Measurements from ENCODE around the gene RPS16. TPM values are rescaled to one million over a fixed set of nuclear protein-coding genes. Genes with fewer than 3 reads are reported as not detected.

RPS16 gene
- total RNA-seq, 6 experiments from 2014 or later = 1,647 to 2,008 (median 1,885) TPM

- H3K27me3 Mint-ChIP-seq (ENCODE audit: insufficient read depth) = peaks cover 46% of the 10 kb centered on the region
- peak; percentile 49 for TF ChIP-seq CTCF (IDR thresholded peaks at IDR 0.05)
- peaks cover 19% of the 10 kb centered on the region for H3K36me3 Mint-ChIP-seq (ENCODE audit: low read depth)
- H3K27ac Mint-ChIP-seq = peak overlapping the region; percentile 91
- H3K4me1 Mint-ChIP-seq (ENCODE audit: low read depth) = peaks cover 53% of the 10 kb centered on the region
- peak overlapping the region; percentile 92 for H3K4me3 Mint-ChIP-seq
- DNase-seq = no peak
- peaks cover 18% of the 10 kb centered on the region for H3K9me3 Mint-ChIP-seq
Measured at GRCh38 chr19:39412867-39413271, 22.9 kb downstream of the RPS16 start.

GRCh38 chr19:39412100-39412866 is 23.5 kb downstream of the RPS16 start, which contains the start of gene PLEKHG2:
TSS of gene PLEKHG2 (plus strand) at chr19:39412669. CDS start at chr19:39414087, 1,418 bp downstream.
- Mint-ChIP-seq H3K9me3 (peaks cover 18% of the 10 kb centered on the region), H3K4me3 (peak within 1 kb of the TSS; percentile 98), H3K4me1 (ENCODE audit: low read depth) (peaks cover 54% of the 10 kb centered on the region), H3K27me3 (ENCODE audit: insufficient read depth) (peaks cover 51% of the 10 kb centered on the region), H3K27ac (peak within 1 kb of the TSS; percentile 92), H3K36me3 (ENCODE audit: low read depth) (peaks cover 23% of the 10 kb centered on the region)
- peak; percentile 99 for DNase-seq
- TF ChIP-seq CTCF (IDR thresholded peaks at IDR 0.05) = peak; percentile 94

- peaks cover 54% of the 10 kb centered on the region for H3K4me1 Mint-ChIP-seq (ENCODE audit: low read depth)
- peaks cover 57% of the 10 kb centered on the region for H3K27me3 Mint-ChIP-seq (ENCODE audit: insufficient read depth)
- peak overlapping the region; percentile 91 for H3K27ac Mint-ChIP-seq
- H3K4me3 Mint-ChIP-seq = peak overlapping the region; percentile 92
- TF ChIP-seq CTCF (IDR thresholded peaks at IDR 0.05) = peak; percentile 94
- H3K36me3 Mint-ChIP-seq (ENCODE audit: low read depth) = peaks cover 28% of the 10 kb centered on the region
- peak; percentile 90 for DNase-seq
- H3K9me3 Mint-ChIP-seq = peaks cover 23% of the 10 kb centered on the region
Measured at GRCh38 chr19:39411832-39412099, 24.0 kb downstream of the RPS16 start.

GRCh38 chr19:39411081-39411831 is 24.5 kb downstream of the RPS16 start:
- Mint-ChIP-seq H3K4me3 (peak overlapping the region; percentile 92), H3K4me1 (ENCODE audit: low read depth) (peaks cover 57% of the 10 kb centered on the region), H3K27me3 (ENCODE audit: insufficient read depth) (peaks cover 57% of the 10 kb centered on the region), H3K36me3 (ENCODE audit: low read depth) (peaks cover 28% of the 10 kb centered on the region), H3K27ac (peak overlapping the region; percentile 91), H3K9me3 (peaks cover 23% of the 10 kb centered on the region)
- DNase-seq = peak; percentile 44
- no peak for TF ChIP-seq CTCF (IDR thresholded peaks at IDR 0.05)

GRCh38 chr19:39410831-39411080 is 25.0 kb downstream of the RPS16 start:
- Mint-ChIP-seq H3K4me1 (ENCODE audit: low read depth) (peaks cover 62% of the 10 kb centered on the region), H3K27me3 (ENCODE audit: insufficient read depth) (peaks cover 57% of the 10 kb centered on the region), H3K27ac (peak overlapping the region; percentile 91), H3K4me3 (peak overlapping the region; percentile 92), H3K36me3 (ENCODE audit: low read depth) (peaks cover 28% of the 10 kb centered on the region), H3K9me3 (peaks cover 23% of the 10 kb centered on the region)
- DNase-seq = no peak
- TF ChIP-seq CTCF (IDR thresholded peaks at IDR 0.05) = no peak

Measured in HFFc6 (cell line).